NCI-H2171 (cell line): ENCODE data around the gene KAZN.

Experiments
- DNase-seq: peaks from one replicate; lab custom pipeline; 2025; lab: John Stamatoyannopoulos, UW

The KAZN gene

GRCh38 chr1:14982029-14982428 lies 383.5 kb downstream of the KAZN start:
- no peak for DNase-seq

GRCh38 chr1:14983277-14983676 lies 384.8 kb downstream of the KAZN start:
- no peak for DNase-seq

GRCh38 chr1:14986168-14986567 lies 387.7 kb downstream of the KAZN start:
- DNase-seq = no peak

GRCh38 chr1:14987829-14988603 lies 389.5 kb downstream of the KAZN start:
- DNase-seq = no peak

GRCh38 chr1:14988636-14989035 lies 390.2 kb downstream of the KAZN start:
- DNase-seq = no peak

- DNase-seq = no peak
Measured at GRCh38 chr1:14989931-14990728, 391.6 kb downstream of the KAZN start.

- no peak for DNase-seq
Measured at GRCh38 chr1:14993414-14993813, 394.9 kb downstream of the KAZN start.

- DNase-seq = no peak
Measured at GRCh38 chr1:14994148-14994547, 395.7 kb downstream of the KAZN start.

GRCh38 chr1:14994841-14995437 lies 396.5 kb downstream of the KAZN start:
- no peak for DNase-seq

- DNase-seq = no peak
Measured at GRCh38 chr1:14996133-14997050, 397.9 kb downstream of the KAZN start.

- DNase-seq = no peak
Measured at GRCh38 chr1:14997646-14998276, 399.3 kb downstream of the KAZN start.

GRCh38 chr1:14999441-14999840 lies 401.0 kb downstream of the KAZN start:
- DNase-seq = no peak

- DNase-seq = no peak
Measured at GRCh38 chr1:15000030-15000429, 401.5 kb downstream of the KAZN start.

GRCh38 chr1:15000671-15001070 lies 402.2 kb downstream of the KAZN start:
- DNase-seq = no peak

GRCh38 chr1:15001317-15001915 lies 402.9 kb downstream of the KAZN start:
- DNase-seq = no peak

- DNase-seq = no peak
Measured at GRCh38 chr1:15002325-15002724, 403.8 kb downstream of the KAZN start.

GRCh38 chr1:15004396-15004795 lies 405.9 kb downstream of the KAZN start:
- DNase-seq = no peak

GRCh38 chr1:15005116-15005515 lies 406.6 kb downstream of the KAZN start:
- no peak for DNase-seq

- DNase-seq = no peak
Measured at GRCh38 chr1:15007368-15007767, 408.9 kb downstream of the KAZN start.

- no peak for DNase-seq
Measured at GRCh38 chr1:15007842-15008241, 409.4 kb downstream of the KAZN start.
